K562 (cell line): ENCODE measurements around the gene ZBTB24. TPM values are rescaled to one million over a fixed set of nuclear protein-coding genes. Genes with fewer than 3 reads are reported as not detected.
A peak's percentile ranks its signal among the peaks of the same experiment; 100 is the strongest.

ENCODE experiments used
- ATF1 ChIP-seq, 2 experiments: fragments of 450-650 bp in 1 of 2; IDR thresholded peaks; 2 replicates each; pipeline ENCODE4 v1.6.1; 2016; ENCODE audit warnings: missing compliant biosample characterization in 1 of 2, missing genetic modification characterization in 1 of 2
- CCNT2 ChIP-seq: IDR thresholded peaks from 2 replicates; pipeline ENCODE4 v1.6.1; 2011; ENCODE audit warnings: borderline replicate concordance, low read depth, mild to moderate bottlenecking, moderate library complexity, mixed read lengths, low read length; ENCODE audit not compliant: insufficient read length; ENCODE audit errors: extremely low read depth
- CREB3L1 ChIP-seq: fragments of 450-650 bp; IDR thresholded peaks from 2 replicates; pipeline ENCODE4 v1.6.1; 2014; ENCODE audit warnings: low read depth, mild to moderate bottlenecking, moderate library complexity, borderline replicate concordance
- ELF1 ChIP-seq: fragments of 200-800 bp; sonication (Bioruptor generic); IDR thresholded peaks from 2 replicates; pipeline ENCODE4 v1.6.1; 2016; ENCODE audit warnings: missing genetic modification characterization, missing compliant biosample characterization
- KHSRP ChIP-seq: fragments of 450-650 bp; IDR thresholded peaks from 2 replicates; pipeline ENCODE4 v1.6.1; 2017
- MAZ ChIP-seq, 2 experiments: fragments of 450-650 bp in 1 of 2; sonication (generic) in 1 of 2; formaldehyde crosslinking; IDR thresholded peaks in 1 of 2; conservative IDR thresholded peaks in 1 of 2; 2 replicates each; pipeline versions ENCODE4 v1.4.0 to v1.5.0; 2020; ENCODE audit warnings: mild to moderate bottlenecking in 1 of 2, missing genetic modification reagents in 1 of 2
- MBD1 ChIP-seq: fragments of 250-450 bp; sonication (Bioruptor Pico); IDR thresholded peaks from 2 replicates; pipeline ENCODE4 v1.8.0; 2022; ENCODE audit warnings: inconsistent platforms
- NFIX ChIP-seq: fragments of 250-450 bp; sonication (Bioruptor Pico); IDR thresholded peaks from 2 replicates; pipeline ENCODE4 v1.4.0; 2020; ENCODE audit warnings: low read depth, mild to moderate bottlenecking, moderate library complexity
- POLR2A ChIP-seq: fragments of 450-650 bp; conservative IDR thresholded peaks from 2 replicates; pipeline ENCODE4 v1.6.1; 2016
- PRPF4 ChIP-seq: fragments of 200-400 bp; formaldehyde crosslinking; IDR thresholded peaks from one replicate; pipeline ENCODE4 v1.6.1; 2017; ENCODE audit warnings: low read length, low read depth, mild to moderate bottlenecking; ENCODE audit not compliant: insufficient read depth, poor library complexity, severe bottlenecking
- PTBP1 ChIP-seq: fragments of 200-400 bp; formaldehyde crosslinking; IDR thresholded peaks from 2 replicates; pipeline ENCODE4 v1.6.1; 2017; ENCODE audit warnings: low read depth, low read length
- PTTG1 ChIP-seq: fragments of 450-650 bp; IDR thresholded peaks from 2 replicates; pipeline ENCODE4 v1.6.1; 2016; ENCODE audit warnings: low read depth, mild to moderate bottlenecking, missing genetic modification characterization, missing compliant biosample characterization
- SAFB ChIP-seq: fragments of 200-400 bp; formaldehyde crosslinking; IDR thresholded peaks from 2 replicates; pipeline ENCODE4 v1.6.1; 2017; ENCODE audit warnings: low read depth, low read length, borderline replicate concordance
- SP1 ChIP-seq: sonication (generic); formaldehyde crosslinking; IDR thresholded peaks from 2 replicates; pipeline ENCODE4 v1.8.1; 2022; ENCODE audit warnings: mild to moderate bottlenecking, missing genetic modification reagents
- SP2 ChIP-seq: IDR thresholded peaks from 2 replicates; pipeline ENCODE4 v1.6.1; 2011; ENCODE audit warnings: mild to moderate bottlenecking, low read depth, low read length, moderate library complexity; ENCODE audit not compliant: poor library complexity, severe bottlenecking; ENCODE audit errors: extremely low read depth
- STAG1 ChIP-seq: sonication (generic); formaldehyde crosslinking; IDR thresholded peaks from 2 replicates; pipeline ENCODE4 v1.5.0; 2020; ENCODE audit warnings: missing genetic modification reagents, borderline replicate concordance
- TARDBP ChIP-seq: fragments of 450-650 bp; IDR thresholded peaks from 2 replicates; pipeline ENCODE4 v1.6.1; 2016
- THRAP3 ChIP-seq: fragments of 450-650 bp; IDR thresholded peaks from 2 replicates; pipeline ENCODE4 v1.6.1; 2016; ENCODE audit warnings: mild to moderate bottlenecking, inconsistent platforms, borderline replicate concordance
- YY1 ChIP-seq, 3 experiments: IDR thresholded peaks; 2 replicates each; pipeline ENCODE4 v1.6.1; 2011; ENCODE audit warnings: low read length in 2 of 3, mild to moderate bottlenecking in 2 of 3, moderate library complexity in 2 of 3, borderline replicate concordance in 1 of 3, control low read depth in 1 of 3, low read depth in 1 of 3; ENCODE audit not compliant: insufficient read depth in 3 of 3, insufficient replicate concordance in 2 of 3, control insufficient read depth in 1 of 3, insufficient read length in 1 of 3; ENCODE audit errors: extremely low read depth in 1 of 3
- ZBTB1 ChIP-seq: sonication (generic); formaldehyde crosslinking; IDR thresholded peaks from 2 replicates; pipeline ENCODE4 v1.8.1; 2023; ENCODE audit warnings: missing genetic modification reagents, low read depth, mild to moderate bottlenecking, borderline replicate concordance
- ZFP1 ChIP-seq: fragments of 450-650 bp; formaldehyde crosslinking; IDR thresholded peaks from 2 replicates; pipeline ENCODE4 v1.4.0; 2020; ENCODE audit warnings: mild to moderate bottlenecking, mixed read lengths
- ZKSCAN8 ChIP-seq: fragments of 200-800 bp; sonication (Bioruptor generic); IDR thresholded peaks from 2 replicates; pipeline ENCODE4 v1.6.1; 2016; ENCODE audit warnings: missing genetic modification characterization, missing compliant biosample characterization
- ZNF121 ChIP-seq: sonication (generic); formaldehyde crosslinking; conservative IDR thresholded peaks from 2 replicates; pipeline ENCODE4 v1.8.0; 2022; ENCODE audit warnings: missing genetic modification reagents
- ZNF253 ChIP-seq: fragments of 250-450 bp; sonication (Bioruptor Pico); conservative IDR thresholded peaks from 2 replicates; pipeline ENCODE4 v1.6.1; 2021; ENCODE audit warnings: mild to moderate bottlenecking
- ZNF717 ChIP-seq: fragments of 250-450 bp; sonication (Bioruptor Pico); IDR thresholded peaks from 2 replicates; pipeline ENCODE4 v1.5.0; 2021
- polyA plus RNA-seq, 8 experiments: library from polyadenylated mRNA; depleted of rRNA in 4 of 8; stranded (reverse) in 5 of 8; unstranded in 3 of 8; fragments of >200 nt; fragmentation: Nextera tagmentation in 2 of 8; fragmentation: Illumina TruSeq in 1 of 8; extraction: Ambion mirVana in 2 of 8; extraction: Trizol in 1 of 8; gene quantifications; 2 replicates each; pipeline versions ENCODE4 v1.2.1 to v1.2.3, GENCODE V29; 2011 to 2014; ENCODE audit warnings: inconsistent platforms in 1 of 8, missing spikeins in 1 of 8
- total RNA-seq, 7 experiments: library from RNA; depleted of rRNA in 6 of 7; stranded (reverse); fragments of >200 nt in 6 of 7; fragmentation: Illumina TruSeq in 2 of 7; extraction: Trizol in 2 of 7; gene quantifications; 2 replicates each; pipeline versions ENCODE4 v1.2.1 to v1.2.3, GENCODE V29; 2011 to 2021; ENCODE audit warnings: low replicate concordance in 1 of 7

Gene ZBTB24
- total and polyA plus RNA-seq, 9 of the 15 experiments (the other 6 are each of a cell fraction or from before 2014, with no cell fraction given): 2.0 to 16.7 (median 8.3) TPM

DNA sequence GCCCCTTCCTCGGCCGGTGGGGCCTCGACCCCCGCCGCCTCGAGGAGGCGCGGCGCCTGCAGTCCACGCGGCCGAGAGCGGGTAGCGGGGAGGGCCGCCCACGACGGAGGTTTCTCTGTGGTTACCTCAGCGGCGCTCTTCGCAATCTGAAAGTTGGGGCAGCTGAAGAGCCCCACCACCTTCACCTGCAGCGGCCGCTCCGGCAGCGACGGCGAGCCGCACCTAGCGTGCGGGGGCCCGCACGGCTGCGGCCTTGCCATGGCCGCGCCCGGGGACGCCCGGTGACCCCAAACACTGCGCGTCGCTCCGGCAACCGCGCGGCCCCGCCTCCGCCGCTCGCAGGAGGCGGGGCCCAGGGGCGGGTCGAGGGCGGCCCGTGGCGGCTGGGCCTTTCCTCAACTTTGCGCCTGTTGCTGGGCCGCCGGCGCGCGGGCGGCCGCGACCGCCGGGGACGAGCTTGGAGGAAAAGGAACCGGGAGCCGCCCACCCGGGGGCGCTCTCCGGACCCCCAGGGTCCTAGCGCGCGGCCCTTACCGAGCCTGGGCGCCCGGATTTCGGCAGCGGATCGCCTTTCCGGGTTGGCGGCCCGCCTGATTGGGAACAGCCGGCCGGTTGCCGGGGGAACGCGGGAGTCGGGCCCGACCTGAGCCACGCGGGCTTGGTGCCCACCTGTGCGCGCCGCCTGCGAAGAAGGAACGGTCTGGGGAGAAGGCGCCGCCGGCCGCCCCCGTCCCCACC lies 42.5 kb downstream of the ZBTB24 start, which contains the start of the genes PPIL6 and SMPD2 (continued):
- TF ChIP-seq ATF1 (CRISPR knock-in tag; IDR thresholded peaks at IDR 0.05) (no peak), ATF1 (tag; IDR thresholded peaks at IDR 0.05) (peak; percentile 40; the same call in 1 of the 2 replicates), TARDBP (peak; percentile 55; the same call in 1 of the 2 replicates), PTBP1 (no peak), ZNF717 (no peak), KHSRP (no peak), POLR2A (peak; percentile 75), PTTG1 (tag) (no peak), PRPF4 (no peak), CCNT2 (peak; percentile 86), YY1 (IDR thresholded peaks at IDR 0.05; ENCODE audit: borderline replicate concordance in 1 of 3, control insufficient read depth in 1 of 3, extremely low read depth in 1 of 3, insufficient read depth in 3 of 3, insufficient read length in 1 of 3, insufficient replicate concordance in 2 of 3, low read depth in 1 of 3, low read length in 2 of 3) (peak; percentile 50 to 91 (median 85)), CREB3L1 (peak; percentile 84; the same call in 1 of the 2 replicates), ZFP1 (no peak), SP2 (no peak), ZBTB1 (CRISPR knock-in tag) (peak; percentile 79), NFIX (CRISPR knock-in tag) (no peak), ZNF253 (no peak), ZKSCAN8 (CRISPR knock-in tag) (no peak), THRAP3 (no peak), STAG1 (CRISPR knock-in tag) (0 out of 2 replicates have a peak, but pooled peaks have one; percentile 8), SP1 (peak; percentile 64), ELF1 (tag) (peak; percentile 90), ZNF121 (CRISPR knock-in tag) (0 out of 2 replicates have a peak, but pooled peaks have one; percentile 19), MBD1 (no peak), SAFB (peak; percentile 49; the same call in 1 of the 2 replicates), MAZ (CRISPR knock-in tag; conservative IDR thresholded peaks at IDR 0.05 in 1 of 2, IDR thresholded peaks at IDR 0.05 in 1 of 2) (peak in 1 of 2 experiments; percentile 45; a peak in 3 of 4 replicates)
